Spleen (tissue), 11 donors: ENCODE measurements around the gene FAN1. TPM values are rescaled to one million over a fixed set of nuclear protein-coding genes. Genes with fewer than 3 reads are reported as not detected.
"Not testable (repeated sequence)": the region's sequence is repeated elsewhere in the genome, so short reads cannot be mapped to it uniquely, and the experiment has no call there.

ENCODE experiments used
- DNase-seq: peaks from one replicate; pipeline ENCODE4 v3.0.0-alpha.2; 2020
- H3K27ac ChIP-seq, 8 donors: fragments of 200-600 bp; sonication (generic) in 7 of 8; 1 replicate in 4 of 8; 2 replicates in 4 of 8; pipeline versions ENCODE4 v1.5.0 to v1.8.0; 2016 to 2021; ENCODE audit warnings: inconsistent platforms in 4 of 8, mild to moderate bottlenecking in 4 of 8, moderate library complexity in 1 of 8
- H3K27me3 ChIP-seq, 7 donors: fragments of 200-600 bp; sonication (generic) in 6 of 7; replicated peaks in 1 of 7; 1 replicate in 4 of 7; 2 replicates in 3 of 7; pipeline versions ENCODE4 v1.5.0 to v1.8.0; 2016 to 2021; ENCODE audit warnings: inconsistent platforms in 3 of 7, mild to moderate bottlenecking in 1 of 7
- H3K36me3 ChIP-seq, 6 donors: fragments of 200-600 bp; sonication (generic) in 5 of 6; 1 replicate in 4 of 6; 2 replicates in 2 of 6; pipeline versions ENCODE4 v1.5.0 to v1.8.0; 2016 to 2021; ENCODE audit warnings: inconsistent platforms in 2 of 6
- H3K4me1 ChIP-seq, 6 donors: fragments of 200-600 bp; sonication (generic) in 5 of 6; 1 replicate in 3 of 6; 2 replicates in 3 of 6; pipeline versions ENCODE4 v1.5.0 to v1.8.0; 2016 to 2021; ENCODE audit warnings: inconsistent platforms in 3 of 6
- H3K4me3 ChIP-seq, 8 donors: fragments of 200-600 bp; sonication (generic) in 7 of 8; 1 replicate in 4 of 8; 2 replicates in 4 of 8; pipeline versions ENCODE4 v1.5.0 to v1.8.0; 2016 to 2021; ENCODE audit warnings: inconsistent platforms in 4 of 8, mild to moderate bottlenecking in 4 of 8, moderate library complexity in 2 of 8
- H3K9me3 ChIP-seq, 8 donors: fragments of 200-600 bp; sonication (generic) in 7 of 8; 1 replicate in 4 of 8; 2 replicates in 4 of 8; pipeline versions ENCODE4 v1.5.0 to v1.8.0; 2016 to 2021; ENCODE audit warnings: inconsistent platforms in 4 of 8
- CTCF ChIP-seq, 11 experiments: fragments of 200-600 bp in 7 of 11; fragments of 450-650 bp in 4 of 11; sonication (generic) in 4 of 11; IDR thresholded peaks in 8 of 11; conservative IDR thresholded peaks in 3 of 11; 1 replicate in 7 of 11; 2 replicates in 4 of 11; pipeline versions ENCODE4 v1.4.0 to v1.8.0; 2016 to 2021; ENCODE audit warnings: antibody characterized with exemption in 11 of 11, inconsistent platforms in 4 of 11, mild to moderate bottlenecking in 1 of 11
- POLR2A ChIP-seq, 3 donors: fragments of 450-650 bp; IDR thresholded peaks; one replicate each; pipeline ENCODE4 v1.5.1; 2017; ENCODE audit warnings: antibody characterized with exemption in 3 of 3, mild to moderate bottlenecking in 1 of 3
- POLR2AphosphoS5 ChIP-seq, 3 donors: sonication (generic); formaldehyde crosslinking; IDR thresholded peaks; one replicate each; pipeline ENCODE4 v1.5.1; 2017; ENCODE audit warnings: antibody characterized with exemption in 3 of 3
- WGBS, 5 donors: extraction: QIAGEN DNeasy Blood & Tissue Kit in 3 of 5; methylation state at CpG; one replicate each; pipeline versions ENCODE4 v1.1.5 to v1.1.7; 2013 to 2018; 5-methylcytosine and 5-hydroxymethylcytosine counted together
- intact Hi-C: fragments of 100-400 bp; cut with DNase I; formaldehyde crosslinking; loops from one replicate; pipeline ENCODE4 v1.15.0; 2023; ENCODE audit warnings: low total_unique reads
- polyA plus RNA-seq, 3 donors: library from polyadenylated mRNA; stranded (reverse); fragments of 200-250 nt; gene quantifications; one replicate each; pipeline ENCODE4 v1.2.1, GENCODE V29; 2013
- total RNA-seq, 7 donors: library from RNA; depleted of rRNA in 3 of 7; stranded (reverse); fragments of >200 nt in 3 of 7; fragmentation: NEBNext Ultra II Directional in 4 of 7; extraction: Animal tissue kit (Norgen Biotek cat#: 25700) in 4 of 7; gene quantifications; one replicate each; pipeline versions ENCODE4 v1.1.0 to v1.2.1, GENCODE V29; 2016 to 2021
- donor health status: healthy with polysubstance abuse.
- donor health status: DM: no; HTN: no; CAD: no; lungs with moderate emphysema.
- donor health status: DM: no; HTN: no; CAD: no.
- donor health status: Bipolar disorder and iron deficiency.
- donor health status: healthy.
- donor health status: DM: no; HTN: no; CAD: no.
- donor health status: DM: yes; HTN: yes; CAD: no.

Gene FAN1
- total and polyA plus RNA-seq, 10 donors = 6.5 to 22.1 (median 12.6) TPM

GRCh38 chr15:30872341-30872748 is 31.4 kb upstream of the FAN1 start:
- no peaks in the 10 kb centered on the region for H3K4me1 ChIP-seq
- H3K9me3 ChIP-seq = no peaks in the 10 kb centered on the region
- 90 to 97% (median 92%) methylated on average over 1 of the region's 1 CpG for WGBS, 5 donors
- TF ChIP-seq POLR2AphosphoS5 (IDR thresholded peaks at IDR 0.05) = no peak
- TF ChIP-seq CTCF (IDR thresholded peaks at IDR 0.05 in 8 of 11, conservative IDR thresholded peaks at IDR 0.05 in 3 of 11) = no peak
- no peak for TF ChIP-seq POLR2A (IDR thresholded peaks at IDR 0.05)
- H3K27ac ChIP-seq = no peak overlapping the region
- H3K27me3 ChIP-seq = no peaks in the 10 kb centered on the region
- H3K4me3 ChIP-seq = no peak overlapping the region
- DNase-seq = no peak
- intact Hi-C loops = no loop called here
- H3K36me3 ChIP-seq = no peaks in the 10 kb centered on the region

GRCh38 chr15:30877070-30877469 is 26.6 kb upstream of the FAN1 start:
- DNase-seq = no peak
- H3K27me3 ChIP-seq = no peaks in the 10 kb centered on the region
- H3K27ac ChIP-seq = no peak overlapping the region
- no peaks in the 10 kb centered on the region for H3K36me3 ChIP-seq
- H3K4me1 ChIP-seq = no peaks in the 10 kb centered on the region
- H3K9me3 ChIP-seq = peaks cover 0 to 9% (median 0%) of the 10 kb centered on the region in 8 donors
- TF ChIP-seq CTCF (IDR thresholded peaks at IDR 0.05 in 8 of 11, conservative IDR thresholded peaks at IDR 0.05 in 3 of 11) (no peak), POLR2A (IDR thresholded peaks at IDR 0.05) (no peak), POLR2AphosphoS5 (IDR thresholded peaks at IDR 0.05) (no peak)
- intact Hi-C loops = no loop called here
- no peak overlapping the region for H3K4me3 ChIP-seq

- no peak overlapping the region for H3K4me3 ChIP-seq
- intact Hi-C loops = no loop called here
- TF ChIP-seq POLR2A (IDR thresholded peaks at IDR 0.05) = no peak
- no peak for TF ChIP-seq CTCF (IDR thresholded peaks at IDR 0.05 in 8 of 11, conservative IDR thresholded peaks at IDR 0.05 in 3 of 11)
- TF ChIP-seq POLR2AphosphoS5 (IDR thresholded peaks at IDR 0.05) = no peak
- peaks cover 0 to 5% (median 0%) of the 10 kb centered on the region in 7 donors for H3K27me3 ChIP-seq
- no peaks in the 10 kb centered on the region for H3K4me1 ChIP-seq
- WGBS, 5 donors = 56 to 83% (median 68%) methylated on average over 1 of the region's 1 CpG
- no peak for DNase-seq
- H3K9me3 ChIP-seq = peaks cover 0 to 9% (median 0%) of the 10 kb centered on the region in 8 donors
- no peak overlapping the region for H3K27ac ChIP-seq
- no peaks in the 10 kb centered on the region for H3K36me3 ChIP-seq
These were observed 25.2 kb upstream of the FAN1 start for GRCh38 chr15:30878515-30878914.

GRCh38 chr15:30882849-30883433 is 20.8 kb upstream of the FAN1 start:
- 79 to 89% (median 85%) methylated on average over 19 to 22 of the region's 22 CpGs for WGBS, 5 donors
- no peak for DNase-seq
- Histone ChIP-seq H3K4me3 (no peak overlapping the region), H3K27me3 (peaks cover 0 to 8% (median 0%) of the 10 kb centered on the region in 7 donors), H3K27ac (no peak overlapping the region), H3K9me3 (peaks cover 0 to 9% (median 0%) of the 10 kb centered on the region in 8 donors), H3K36me3 (no peaks in the 10 kb centered on the region), H3K4me1 (no peaks in the 10 kb centered on the region)
- intact Hi-C loops = no loop called here
- TF ChIP-seq POLR2AphosphoS5 (IDR thresholded peaks at IDR 0.05) (no peak), POLR2A (IDR thresholded peaks at IDR 0.05) (no peak), CTCF (IDR thresholded peaks at IDR 0.05 in 8 of 11, conservative IDR thresholded peaks at IDR 0.05 in 3 of 11) (no peak)

- WGBS, 5 donors = 80 to 93% (median 88%) methylated on average over 1 to 17 of the region's 17 CpGs
- H3K27me3 ChIP-seq, H3K4me1 ChIP-seq, DNase-seq, H3K36me3 ChIP-seq, H3K27ac ChIP-seq, H3K9me3 ChIP-seq, intact Hi-C loops, H3K4me3 ChIP-seq: not testable (repeated sequence)
These were observed 20.0 kb upstream of the FAN1 start for GRCh38 chr15:30883666-30884065.
